Duodenal mucosa (tissue), 2 donors: ENCODE measurements around the gene TYMP.

ENCODE experiments used
- H3K27ac ChIP-seq: one replicate; pipeline ENCODE4 v1.7.0; 2013; ENCODE audit warnings: low read depth, low read length
- H3K27me3 ChIP-seq, 2 donors: one replicate each; pipeline ENCODE4 v1.7.0; 2013; ENCODE audit warnings: low read length in 2 of 2, control low read depth in 1 of 2; ENCODE audit not compliant: insufficient read depth in 2 of 2, control insufficient read depth in 1 of 2
- H3K36me3 ChIP-seq, 2 donors: one replicate each; pipeline ENCODE4 v1.7.0; 2013; ENCODE audit warnings: low read length in 2 of 2, control low read depth in 1 of 2; ENCODE audit not compliant: insufficient read depth in 2 of 2, control insufficient read depth in 1 of 2
- H3K4me1 ChIP-seq, 2 donors: one replicate each; pipeline ENCODE4 v1.7.0; 2013; ENCODE audit warnings: low read length in 2 of 2, control low read depth in 1 of 2; ENCODE audit not compliant: insufficient read depth in 2 of 2, control insufficient read depth in 1 of 2
- H3K4me3 ChIP-seq, 2 donors: one replicate each; pipeline ENCODE4 v1.7.0; 2013; ENCODE audit warnings: low read length in 2 of 2, low read depth in 1 of 2
- H3K9ac ChIP-seq, 2 donors: one replicate each; pipeline ENCODE4 v1.7.0; 2013; ENCODE audit warnings: low read length in 2 of 2, low read depth in 1 of 2
- H3K9me3 ChIP-seq, 2 donors: one replicate each; pipeline ENCODE4 v1.7.0; 2013; ENCODE audit warnings: low read length in 2 of 2, control low read depth in 1 of 2; ENCODE audit not compliant: control insufficient read depth in 1 of 2

TYMP gene

DNA sequence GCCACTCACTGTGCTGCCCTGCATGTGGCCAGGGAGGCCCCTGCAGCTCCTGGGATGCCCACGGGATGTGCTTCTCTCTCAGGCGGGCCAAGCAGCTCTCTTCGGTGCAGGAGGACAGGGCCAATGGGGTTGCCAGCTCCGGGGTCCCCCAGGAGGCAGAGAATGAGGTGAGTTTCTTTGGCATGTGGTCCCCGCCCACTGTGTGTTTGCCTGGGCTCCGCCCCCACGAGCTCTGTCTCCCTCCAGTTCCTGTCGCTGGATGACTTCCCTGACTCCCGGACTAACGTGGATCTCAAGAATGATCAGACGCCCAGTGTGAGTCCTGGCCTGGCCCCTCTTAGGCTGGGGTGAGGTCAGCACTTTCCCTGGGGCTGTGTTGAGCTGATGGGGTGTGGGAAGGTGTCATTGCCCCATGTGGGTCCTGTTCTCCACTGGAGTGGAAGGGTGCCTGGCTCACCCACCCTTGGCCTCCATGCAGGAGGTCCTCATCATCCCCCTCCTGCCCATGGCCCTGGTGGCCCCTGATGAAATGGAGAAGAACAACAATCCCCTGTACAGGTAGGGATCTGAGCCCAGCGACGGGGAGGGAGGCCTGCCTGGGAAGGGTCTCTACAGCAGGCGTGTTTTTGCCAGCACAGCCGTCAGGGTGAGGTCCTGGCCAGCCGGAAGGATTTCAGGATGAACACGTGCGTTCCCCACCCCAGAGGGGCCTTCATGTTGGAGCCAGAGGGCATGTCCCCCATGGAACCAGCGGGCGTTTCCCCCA lies 12.1 kb downstream of the TYMP start:
- H3K9me3 ChIP-seq: no peaks in the 10 kb centered on the region
- no peak overlapping the region for H3K27ac ChIP-seq
- no peak overlapping the region for H3K9ac ChIP-seq
- H3K4me3 ChIP-seq: no peak overlapping the region
- H3K36me3 ChIP-seq: peaks cover 20 to 58% of the 10 kb centered on the region in 2 donors
- H3K27me3 ChIP-seq: no peaks in the 10 kb centered on the region
- H3K4me1 ChIP-seq: peaks cover 0 to 4% of the 10 kb centered on the region in 2 donors

DNA sequence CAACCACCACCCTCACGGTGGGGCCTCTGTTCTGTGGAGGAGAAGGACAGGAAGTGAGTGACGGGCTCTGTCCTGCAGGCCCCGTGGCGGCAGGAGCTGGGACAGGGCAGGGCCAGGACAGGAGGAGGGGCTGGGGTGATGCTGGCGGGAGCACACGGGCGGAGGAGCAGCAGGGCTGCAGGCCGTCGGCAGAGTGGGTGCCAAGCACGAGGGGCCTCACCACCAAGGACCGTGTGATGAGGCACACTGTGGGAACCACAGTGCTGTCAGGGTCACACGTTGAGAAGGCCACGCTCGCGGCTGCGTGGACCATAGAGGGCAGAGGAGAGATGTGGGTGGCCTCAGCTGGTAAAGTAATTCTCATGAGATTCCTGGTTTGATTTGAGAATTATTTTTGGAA lies 12.9 kb downstream of the TYMP start:
- Histone ChIP-seq H3K27me3 (no peaks in the 10 kb centered on the region), H3K4me3 (no peak overlapping the region), H3K27ac (no peak overlapping the region), H3K36me3 (peaks cover 18 to 55% of the 10 kb centered on the region in 2 donors), H3K4me1 (no peaks in the 10 kb centered on the region), H3K9ac (no peak overlapping the region), H3K9me3 (no peaks in the 10 kb centered on the region)

DNA sequence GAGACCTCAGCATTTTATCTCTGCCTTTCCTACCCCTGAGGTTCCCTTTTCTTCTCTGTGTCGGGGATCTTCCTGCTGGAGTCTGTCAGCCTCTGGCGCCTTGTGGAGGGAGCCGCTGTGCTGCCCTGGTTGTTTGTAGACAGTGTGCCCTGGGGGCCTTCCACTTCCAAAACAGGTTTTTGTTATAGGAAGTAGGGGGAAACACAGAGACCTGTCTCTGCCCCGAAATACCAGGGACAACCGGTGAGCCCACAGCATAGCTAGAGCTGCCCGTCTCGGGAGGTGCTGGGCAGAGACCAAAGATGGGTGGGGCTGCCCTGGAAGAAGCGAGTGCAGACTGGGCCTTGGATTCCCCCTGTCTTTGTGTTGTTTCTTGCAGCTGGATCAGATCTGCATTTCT lies 13.7 kb downstream of the TYMP start:
- Histone ChIP-seq H3K9me3 (no peaks in the 10 kb centered on the region), H3K4me3 (no peak overlapping the region), H3K36me3 (peaks cover 16 to 48% of the 10 kb centered on the region in 2 donors)

DNA sequence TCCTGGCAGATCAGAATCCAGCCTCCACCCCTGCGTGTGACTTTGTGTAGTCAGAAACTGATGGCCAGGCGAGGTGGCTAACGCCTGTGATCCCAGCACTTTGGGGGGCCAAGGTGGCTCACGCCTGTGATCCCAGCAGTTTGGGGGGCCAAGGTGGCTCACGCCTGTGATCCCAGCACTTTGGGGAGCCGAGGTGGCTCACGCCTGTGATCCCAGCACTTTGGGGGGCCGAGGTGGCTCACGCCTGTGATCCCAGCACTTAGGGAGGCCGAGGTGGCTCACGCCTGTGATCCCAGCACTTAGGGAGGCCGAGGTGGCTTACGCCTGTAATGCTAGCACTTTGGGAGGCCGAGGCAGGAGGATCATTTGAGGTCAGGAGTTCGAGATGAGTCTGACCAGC lies 16.6 kb downstream of the TYMP start:
- no peak overlapping the region for H3K4me3 ChIP-seq

More for the DNA sequence above, 13.7 kb downstream of the TYMP start:
- Histone ChIP-seq H3K27me3 (no peaks in the 10 kb centered on the region), H3K4me1 (no peaks in the 10 kb centered on the region), H3K9ac (no peak overlapping the region), H3K27ac (no peak overlapping the region)

DNA sequence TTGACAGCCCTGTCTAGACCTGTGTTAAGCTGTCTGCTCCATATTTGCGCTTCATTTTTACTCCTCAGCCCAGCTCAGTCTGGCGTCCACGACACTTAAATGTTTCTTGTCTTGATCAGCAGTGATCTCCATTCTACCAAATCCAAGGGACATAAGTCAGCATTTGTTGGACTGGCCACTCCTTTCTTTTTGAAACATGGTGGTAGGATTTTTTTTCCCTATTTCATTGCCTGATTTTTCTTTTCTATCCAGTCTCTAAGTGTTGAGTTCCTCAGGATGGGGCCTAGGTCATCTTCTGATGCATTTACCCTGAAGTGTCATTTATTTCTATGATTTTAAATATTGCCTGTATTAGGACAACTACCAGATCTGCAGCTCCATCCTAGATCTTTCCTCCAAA lies 20.9 kb downstream of the TYMP start:
- H3K4me1 ChIP-seq: peaks cover 10 to 27% of the 10 kb centered on the region in 2 donors
- no peak overlapping the region for H3K27ac ChIP-seq
- peak overlapping the region; percentile 49 to 66 for H3K9ac ChIP-seq
- no peaks in the 10 kb centered on the region for H3K9me3 ChIP-seq
- peak overlapping the region; percentile 72 to 90 for H3K4me3 ChIP-seq
- peaks cover 0 to 18% of the 10 kb centered on the region in 2 donors for H3K36me3 ChIP-seq
- no peaks in the 10 kb centered on the region for H3K27me3 ChIP-seq

More for the DNA sequence above, 16.6 kb downstream of the TYMP start:
- no peak overlapping the region for H3K9ac ChIP-seq
- H3K27me3 ChIP-seq: no peaks in the 10 kb centered on the region
- no peaks in the 10 kb centered on the region for H3K9me3 ChIP-seq
- peaks cover 10 to 12% of the 10 kb centered on the region in 2 donors for H3K4me1 ChIP-seq
- no peak overlapping the region for H3K27ac ChIP-seq
- H3K36me3 ChIP-seq: peaks cover 11 to 29% of the 10 kb centered on the region in 2 donors

DNA sequence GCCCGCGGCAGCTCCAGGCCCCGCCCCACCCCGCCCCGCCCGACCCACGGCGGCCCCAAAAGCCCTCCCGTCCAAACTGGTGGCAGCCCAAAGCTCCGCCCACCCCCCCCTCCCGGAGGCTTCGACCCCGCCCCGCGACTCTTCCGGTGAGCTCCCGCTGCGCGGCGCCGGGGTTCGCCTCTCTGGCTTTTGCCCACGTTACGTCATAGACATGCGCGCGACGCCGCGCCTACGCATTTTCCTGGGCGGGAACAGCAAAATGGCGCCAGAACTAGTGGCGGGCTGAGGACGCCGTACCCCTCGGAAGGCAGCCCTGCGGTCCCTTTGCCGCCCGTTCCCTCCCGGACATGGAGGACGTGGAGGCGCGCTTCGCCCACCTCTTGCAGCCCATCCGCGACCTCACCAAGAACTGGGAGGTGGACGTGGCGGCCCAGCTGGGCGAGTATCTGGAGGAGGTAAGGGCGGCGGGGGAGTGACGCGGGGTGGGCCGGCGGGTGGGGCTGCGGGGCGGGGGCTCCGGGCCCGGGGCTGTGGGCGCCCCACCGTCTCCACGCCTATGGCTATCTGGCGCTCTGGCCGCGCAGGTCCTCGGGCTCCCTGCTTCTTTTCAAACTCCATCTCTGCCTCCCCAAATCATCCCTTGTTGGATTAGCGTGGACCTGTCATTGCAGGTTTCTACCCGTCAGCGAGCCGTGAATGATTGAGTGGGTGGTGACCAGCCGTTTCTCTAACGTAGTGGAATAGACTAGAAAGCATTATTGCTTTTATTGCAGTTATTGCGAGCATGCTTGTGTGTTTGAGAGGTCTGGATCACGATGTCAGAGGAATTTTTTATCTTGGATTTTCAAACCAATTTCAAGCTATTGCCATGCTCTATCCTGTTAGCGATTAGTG lies 21.6 kb downstream of the TYMP start, which contains the start of gene NCAPH2:
TSS of gene NCAPH2 (plus strand) at position 234 of the 894 bp plus-strand sequence. CDS start at position 348, 114 bp downstream.
- peaks cover 10 to 27% of the 10 kb centered on the region in 2 donors for H3K4me1 ChIP-seq

GRCh38 chr22:50507421-50507990 lies 22.3 kb downstream of the TYMP start, which contains the start of gene LMF2:
LMF2 (minus strand) TSS chr22:50507702; CDS start chr22:50507675, 27 bp downstream.
- Histone ChIP-seq H3K4me3 (peak within 1 kb of the TSS; percentile 81 to 94), H3K4me1 (peaks cover 10 to 27% of the 10 kb centered on the region in 2 donors), H3K9ac (peak within 1 kb of the TSS; percentile 87 to 91), H3K9me3 (no peaks in the 10 kb centered on the region), H3K27me3 (no peaks in the 10 kb centered on the region), H3K27ac (peak within 1 kb of the TSS; percentile 88), H3K36me3 (peaks cover 6 to 23% of the 10 kb centered on the region in 2 donors)

More for the DNA sequence above, 21.6 kb downstream of the TYMP start, which contains the start of gene NCAPH2:
- Histone ChIP-seq H3K4me3 (peak within 1 kb of the TSS; percentile 81 to 94), H3K27me3 (no peaks in the 10 kb centered on the region), H3K36me3 (peaks cover 0 to 18% of the 10 kb centered on the region in 2 donors), H3K9me3 (no peaks in the 10 kb centered on the region), H3K27ac (peak within 1 kb of the TSS; percentile 88), H3K9ac (peak within 1 kb of the TSS; percentile 87 to 91)

DNA sequence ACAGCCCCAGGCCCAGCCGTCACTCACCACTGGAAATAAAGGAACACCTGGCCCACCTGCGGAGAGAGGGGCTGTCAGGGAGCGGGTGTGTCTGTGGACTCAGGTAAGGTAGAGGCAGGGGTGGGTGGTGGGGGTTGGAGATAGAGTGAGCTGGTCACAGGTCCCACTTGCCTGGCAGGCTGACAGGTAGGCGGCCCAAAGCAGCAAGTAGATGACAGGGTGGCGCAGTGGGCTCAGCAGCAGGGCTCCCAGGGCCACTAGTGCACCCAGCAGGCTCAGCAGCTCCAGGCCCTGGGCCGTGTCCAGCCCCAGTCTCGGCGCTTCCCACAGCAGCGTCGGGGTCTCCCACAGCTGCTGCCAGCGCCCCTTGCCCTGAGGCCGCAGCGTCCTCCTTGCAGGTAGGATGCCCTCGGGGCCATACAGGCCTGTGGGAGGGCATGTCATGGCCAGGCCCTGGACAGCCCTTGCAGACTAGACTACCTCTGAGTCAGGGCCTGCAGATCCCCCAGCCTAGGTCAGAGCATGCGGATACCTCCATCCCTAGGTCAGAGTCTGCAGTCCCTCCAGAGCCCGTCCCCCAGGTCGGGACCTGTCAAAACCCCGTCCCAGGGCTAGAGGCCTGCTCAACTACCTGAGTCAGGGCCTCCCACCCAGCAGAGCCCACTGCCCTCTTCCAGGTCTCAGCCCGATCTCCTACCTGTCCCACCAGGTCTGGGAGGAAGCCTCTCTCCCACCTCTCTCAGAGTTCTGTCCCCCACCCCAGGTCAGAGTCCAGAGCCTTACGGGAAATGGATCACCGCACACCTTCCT lies 23.0 kb downstream of the TYMP start:
- Histone ChIP-seq H3K4me1 (peaks cover 10 to 27% of the 10 kb centered on the region in 2 donors), H3K9me3 (no peaks in the 10 kb centered on the region), H3K27me3 (no peaks in the 10 kb centered on the region), H3K4me3 (peak overlapping the region; percentile 81 to 94), H3K36me3 (peaks cover 6 to 21% of the 10 kb centered on the region in 2 donors), H3K9ac (peak overlapping the region; percentile 87 to 91), H3K27ac (peak overlapping the region; percentile 61)
